Caco-2 (cell line): ENCODE results near the gene LDB2. TPM values are rescaled to one million over a fixed set of nuclear protein-coding genes. Genes with fewer than 3 reads are reported as not detected.

Source experiments
- BruUV-seq: library from RNA; stranded (reverse); fragments of 400-500 nt; replicated peaks from 2 replicates; lab custom pipeline; 2021; lab: Mats Ljungman, UMichigan
- CTCF ChIA-PET: fragments of 300-600 bp; sonication (Branson Sonifier 250); formaldehyde crosslinking; loops from one replicate; lab custom pipeline; 2022; ENCODE audit warnings: antibody characterized with exemption; lab: Charles Lee
- POLR2A ChIA-PET: fragments of 300-600 bp; sonication (Branson Sonifier 250); formaldehyde crosslinking; loops from one replicate; lab custom pipeline; 2022; ENCODE audit warnings: antibody characterized with exemption; lab: Charles Lee
- DNase-seq, 2 experiments: peaks; one replicate each; pipeline versions ENCODE4 v3.0.0 to v3.0.0-alpha.2; 2020 to 2022
- H3K27me3 ChIP-seq: replicated peaks from 2 replicates; pipeline ENCODE4 v1.6.0; 2011; ENCODE audit warnings: low read length; ENCODE audit not compliant: control insufficient read depth, insufficient read depth
- H3K36me3 ChIP-seq: 2 replicates; pipeline ENCODE4 v1.5.1; 2011; ENCODE audit warnings: low read length; ENCODE audit not compliant: control insufficient read depth, insufficient read depth
- H3K4me1 ChIP-seq: fragments of 250-450 bp; sonication (Bioruptor Pico); 2 replicates; pipeline ENCODE4 v1.5.1; 2020; ENCODE audit warnings: mild to moderate bottlenecking
- H3K4me3 ChIP-seq: 2 replicates; pipeline ENCODE4 v1.5.1; 2011; ENCODE audit warnings: low read depth, mild to moderate bottlenecking, control low read depth, low read length
- H3K9me3 ChIP-seq: fragments of 250-450 bp; sonication (Bioruptor Pico); 2 replicates; pipeline ENCODE4 v1.5.1; 2020; ENCODE audit warnings: mild to moderate bottlenecking, moderate library complexity
- H3K27ac Mint-ChIP-seq: one replicate; pipeline ENCODE4 v1.8.0; 2022; ENCODE audit warnings: mixed read lengths; ENCODE audit not compliant: unreplicated experiment
- H3K27me3 Mint-ChIP-seq: one replicate; pipeline ENCODE4 v1.8.0; 2022; ENCODE audit warnings: mixed read lengths; ENCODE audit not compliant: insufficient read depth, unreplicated experiment
- H3K36me3 Mint-ChIP-seq: one replicate; pipeline ENCODE4 v1.8.0; 2022; ENCODE audit warnings: mild to moderate bottlenecking, mixed read lengths; ENCODE audit not compliant: insufficient read depth, unreplicated experiment
- H3K4me1 Mint-ChIP-seq: one replicate; pipeline ENCODE4 v1.8.0; 2022; ENCODE audit warnings: low read depth, mixed read lengths; ENCODE audit not compliant: unreplicated experiment
- H3K4me3 Mint-ChIP-seq: one replicate; pipeline ENCODE4 v1.8.0; 2022; ENCODE audit warnings: mild to moderate bottlenecking, moderate library complexity, mixed read lengths; ENCODE audit not compliant: unreplicated experiment
- H3K9me3 Mint-ChIP-seq: one replicate; pipeline ENCODE4 v1.8.0; 2022; ENCODE audit warnings: mixed read lengths; ENCODE audit not compliant: unreplicated experiment
- intact Hi-C: fragments of 100-400 bp; cut with micrococcal nuclease; formaldehyde crosslinking; loops from one replicate; pipeline ENCODE4 v1.10.0; 2022; ENCODE audit not compliant: unreplicated experiment
- total RNA-seq: library from RNA; stranded (reverse); gene quantifications from 2 replicates; pipeline ENCODE4 v1.2.3, GENCODE V29; 2022
- TF ChIP-seq, protein P1 (sequence below), 2 experiments: fragments of 200-600 bp in 1 of 2; IDR thresholded peaks; 1 replicate in 1 of 2; 2 replicates in 1 of 2; pipeline versions ENCODE4 v1.5.1 to v1.8.0; 2011 to 2022; ENCODE audit warnings: antibody characterized with exemption in 1 of 2, control low read depth in 1 of 2, inconsistent platforms in 1 of 2, low read depth in 1 of 2, low read length in 1 of 2, mild to moderate bottlenecking in 1 of 2, moderate library complexity in 1 of 2; ENCODE audit not compliant: insufficient read depth in 1 of 2, severe bottlenecking in 1 of 2, unreplicated experiment in 1 of 2

The LDB2 gene
- total RNA-seq, 1 experiment from 2014 or later: not detected

DNA sequence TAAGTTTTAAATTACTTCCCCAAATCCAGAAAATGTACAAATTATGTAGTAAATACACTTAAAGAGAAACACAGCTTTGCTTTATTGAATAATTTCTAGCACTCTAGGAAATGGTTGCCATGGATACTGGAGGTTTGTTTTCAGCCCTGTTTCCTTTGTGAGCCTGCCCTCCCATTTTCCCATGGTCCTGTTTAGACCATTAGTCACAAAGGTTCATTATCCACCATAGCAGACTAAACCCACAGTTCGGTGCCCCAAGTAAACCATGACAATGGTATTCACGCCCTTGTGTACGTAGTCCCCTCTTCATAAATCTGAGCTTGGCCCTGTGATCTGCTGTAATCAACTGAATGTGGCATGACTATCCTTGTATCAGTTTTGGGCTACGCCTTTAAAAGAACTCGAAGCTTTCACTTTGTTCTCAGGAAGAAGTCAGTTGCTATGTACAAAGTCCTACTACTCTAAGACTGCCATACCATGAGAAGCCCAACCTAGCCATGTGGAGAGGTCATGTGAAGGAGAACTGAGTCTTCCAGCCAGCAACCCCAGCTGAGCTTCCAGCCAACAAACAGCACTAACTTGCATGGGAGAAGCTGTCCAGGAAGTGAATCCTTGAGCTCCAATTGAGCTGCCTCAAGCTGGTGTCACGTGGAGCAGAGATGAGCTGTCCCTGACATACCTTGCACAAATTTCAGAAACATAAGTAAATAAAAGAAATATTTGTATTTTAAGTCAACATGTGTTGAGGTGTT, 300.4 kb downstream of the LDB2 start:
- no peak overlapping the region for H3K27ac Mint-ChIP-seq
- no peak overlapping the region for H3K4me3 ChIP-seq
- H3K27me3 ChIP-seq: no peaks in the 10 kb centered on the region
- H3K9me3 ChIP-seq: no peaks in the 10 kb centered on the region
- no peaks in the 10 kb centered on the region for H3K4me1 ChIP-seq
- no peak for DNase-seq
- intact Hi-C loops: no loop called here
- H3K4me1 Mint-ChIP-seq: no peaks in the 10 kb centered on the region
- H3K4me3 Mint-ChIP-seq: no peak overlapping the region
- no peaks in the 10 kb centered on the region for H3K36me3 Mint-ChIP-seq
- ChIA-PET CTCF (no interaction called here), POLR2A (no interaction called here)
- no peaks in the 10 kb centered on the region for H3K9me3 Mint-ChIP-seq
- peaks cover 3% of the 10 kb centered on the region for H3K27me3 Mint-ChIP-seq
- no peaks in the 10 kb centered on the region for H3K36me3 ChIP-seq
- BruUV-seq: no TSS peak
- TF ChIP-seq, protein P1, sequence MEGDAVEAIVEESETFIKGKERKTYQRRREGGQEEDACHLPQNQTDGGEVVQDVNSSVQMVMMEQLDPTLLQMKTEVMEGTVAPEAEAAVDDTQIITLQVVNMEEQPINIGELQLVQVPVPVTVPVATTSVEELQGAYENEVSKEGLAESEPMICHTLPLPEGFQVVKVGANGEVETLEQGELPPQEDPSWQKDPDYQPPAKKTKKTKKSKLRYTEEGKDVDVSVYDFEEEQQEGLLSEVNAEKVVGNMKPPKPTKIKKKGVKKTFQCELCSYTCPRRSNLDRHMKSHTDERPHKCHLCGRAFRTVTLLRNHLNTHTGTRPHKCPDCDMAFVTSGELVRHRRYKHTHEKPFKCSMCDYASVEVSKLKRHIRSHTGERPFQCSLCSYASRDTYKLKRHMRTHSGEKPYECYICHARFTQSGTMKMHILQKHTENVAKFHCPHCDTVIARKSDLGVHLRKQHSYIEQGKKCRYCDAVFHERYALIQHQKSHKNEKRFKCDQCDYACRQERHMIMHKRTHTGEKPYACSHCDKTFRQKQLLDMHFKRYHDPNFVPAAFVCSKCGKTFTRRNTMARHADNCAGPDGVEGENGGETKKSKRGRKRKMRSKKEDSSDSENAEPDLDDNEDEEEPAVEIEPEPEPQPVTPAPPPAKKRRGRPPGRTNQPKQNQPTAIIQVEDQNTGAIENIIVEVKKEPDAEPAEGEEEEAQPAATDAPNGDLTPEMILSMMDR (IDR thresholded peaks at IDR 0.05; ENCODE audit: insufficient read depth in 1 of 2, low read depth in 1 of 2, low read length in 1 of 2, severe bottlenecking in 1 of 2, unreplicated experiment in 1 of 2): no peak

DNA sequence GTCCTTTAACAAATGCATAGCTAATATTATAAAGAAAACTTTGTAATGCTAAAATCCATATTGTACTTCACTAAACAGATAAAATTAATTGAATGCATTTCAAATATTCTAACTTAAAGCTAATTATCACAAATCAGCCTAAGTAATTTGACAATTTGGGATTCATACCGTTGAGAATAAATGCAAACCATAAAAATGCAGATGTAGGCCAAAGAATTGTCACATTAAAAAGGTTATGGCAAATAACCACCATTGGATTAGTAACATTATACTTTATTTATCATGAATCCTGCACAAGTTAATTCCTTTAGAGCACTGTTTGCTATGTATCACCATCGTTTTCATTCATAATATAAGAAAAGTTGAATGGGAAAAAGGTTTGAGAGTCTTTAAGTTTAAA, 301.0 kb downstream of the LDB2 start:
- CTCF ChIA-PET: no interaction called here

DNA sequence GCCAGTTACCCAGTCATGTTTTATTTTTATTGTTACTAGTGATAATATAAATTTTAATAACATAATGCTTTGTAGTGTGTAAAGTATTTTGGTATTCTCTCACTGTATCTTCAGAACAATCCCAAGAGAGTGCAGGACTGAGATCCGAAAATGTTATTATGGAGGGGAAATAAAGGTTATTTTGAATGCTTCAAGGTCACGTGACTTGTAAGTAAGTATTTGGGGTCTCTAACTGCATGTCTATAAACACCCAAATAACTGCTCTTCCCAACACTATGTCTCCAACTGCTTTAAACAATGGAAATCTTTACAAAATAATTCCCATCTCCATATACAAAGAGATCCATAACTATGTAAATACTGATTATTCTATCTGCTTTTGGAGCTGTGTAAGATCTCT, 302.2 kb downstream of the LDB2 start:
- no TSS peak for BruUV-seq
- Mint-ChIP-seq H3K9me3 (no peaks in the 10 kb centered on the region), H3K27me3 (peaks cover 3% of the 10 kb centered on the region), H3K4me3 (no peak overlapping the region), H3K36me3 (no peaks in the 10 kb centered on the region), H3K4me1 (no peaks in the 10 kb centered on the region), H3K27ac (no peak overlapping the region)
- POLR2A ChIA-PET: no interaction called here
- TF ChIP-seq, protein P1 (IDR thresholded peaks at IDR 0.05; ENCODE audit: insufficient read depth in 1 of 2, low read depth in 1 of 2, low read length in 1 of 2, severe bottlenecking in 1 of 2, unreplicated experiment in 1 of 2): no peak
- H3K4me1 ChIP-seq: no peaks in the 10 kb centered on the region
- no peaks in the 10 kb centered on the region for H3K27me3 ChIP-seq
- CTCF ChIA-PET: no interaction called here
- no peak overlapping the region for H3K4me3 ChIP-seq
- no peaks in the 10 kb centered on the region for H3K36me3 ChIP-seq
- no peaks in the 10 kb centered on the region for H3K9me3 ChIP-seq
- DNase-seq: no peak
- intact Hi-C loops: no loop called here

More for the DNA sequence above, 301.0 kb downstream of the LDB2 start:
- Mint-ChIP-seq H3K4me1 (no peaks in the 10 kb centered on the region), H3K27ac (no peak overlapping the region), H3K9me3 (no peaks in the 10 kb centered on the region), H3K27me3 (peaks cover 3% of the 10 kb centered on the region), H3K36me3 (no peaks in the 10 kb centered on the region), H3K4me3 (no peak overlapping the region)
- H3K9me3 ChIP-seq: no peaks in the 10 kb centered on the region
- H3K27me3 ChIP-seq: no peaks in the 10 kb centered on the region
- no TSS peak for BruUV-seq
- no peak overlapping the region for H3K4me3 ChIP-seq
- H3K4me1 ChIP-seq: no peaks in the 10 kb centered on the region
- POLR2A ChIA-PET: no interaction called here
- TF ChIP-seq, protein P1 (IDR thresholded peaks at IDR 0.05; ENCODE audit: insufficient read depth in 1 of 2, low read depth in 1 of 2, low read length in 1 of 2, severe bottlenecking in 1 of 2, unreplicated experiment in 1 of 2): no peak
- DNase-seq: no peak
- intact Hi-C loops: no loop called here
- no peaks in the 10 kb centered on the region for H3K36me3 ChIP-seq
